Neutrophil (primary cell): ENCODE results near the gene CDC37.

ENCODE experiments used
- H3K27ac ChIP-seq: fragments of 200-600 bp; sonication (generic); 2 replicates; pipeline ENCODE4 v1.5.1; 2016; ENCODE audit warnings: mild to moderate bottlenecking, moderate library complexity
- H3K27me3 ChIP-seq: fragments of 200-600 bp; sonication (generic); 2 replicates; pipeline ENCODE4 v1.6.0; 2016; ENCODE audit warnings: mild to moderate bottlenecking
- H3K36me3 ChIP-seq: fragments of 200-600 bp; sonication (generic); 2 replicates; pipeline ENCODE4 v1.5.1; 2017
- H3K4me1 ChIP-seq, 2 experiments: fragments of 200-600 bp in 1 of 2; sonication (generic) in 1 of 2; 1 replicate in 1 of 2; 2 replicates in 1 of 2; pipeline versions ENCODE4 v1.5.1 to v1.6.1; 2013 to 2016; ENCODE audit warnings: low read depth in 1 of 2, low read length in 1 of 2, mild to moderate bottlenecking in 1 of 2, moderate library complexity in 1 of 2; ENCODE audit not compliant: control insufficient read depth in 1 of 2, insufficient read depth in 1 of 2
- H3K4me3 ChIP-seq, 2 experiments: fragments of 200-600 bp in 1 of 2; sonication (generic) in 1 of 2; 1 replicate in 1 of 2; 2 replicates in 1 of 2; pipeline ENCODE4 v1.5.1; 2013 to 2016; ENCODE audit warnings: low read depth in 1 of 2, low read length in 1 of 2, mild to moderate bottlenecking in 1 of 2, moderate library complexity in 1 of 2
- H3K9me3 ChIP-seq: fragments of 200-600 bp; sonication (generic); 2 replicates; pipeline ENCODE4 v1.5.1; 2016
- CTCF ChIP-seq: fragments of 200-600 bp; sonication (generic); IDR thresholded peaks from 2 replicates; pipeline ENCODE4 v1.5.1; 2016; ENCODE audit warnings: antibody characterized with exemption

The CDC37 gene

GRCh38 chr19:10395436-10395835 lies 7.9 kb downstream of the CDC37 start:
- Histone ChIP-seq H3K36me3 (peaks cover 61% of the 10 kb centered on the region), H3K27ac (no peak overlapping the region), H3K4me1 (peaks cover 6% of the 10 kb centered on the region in 2 experiments), H3K9me3 (no peaks in the 10 kb centered on the region), H3K27me3 (no peaks in the 10 kb centered on the region), H3K4me3 (no peak overlapping the region)
- TF ChIP-seq CTCF, result no peak

GRCh38 chr19:10395003-10395402 lies 8.3 kb downstream of the CDC37 start:
- peaks cover 2% of the 10 kb centered on the region in 2 experiments for H3K4me1 ChIP-seq
- no peak for TF ChIP-seq CTCF
- no peak overlapping the region for H3K4me3 ChIP-seq
- H3K36me3 ChIP-seq, result peaks cover 61% of the 10 kb centered on the region
- H3K27ac ChIP-seq, result no peak overlapping the region
- no peaks in the 10 kb centered on the region for H3K27me3 ChIP-seq
- no peaks in the 10 kb centered on the region for H3K9me3 ChIP-seq

DNA sequence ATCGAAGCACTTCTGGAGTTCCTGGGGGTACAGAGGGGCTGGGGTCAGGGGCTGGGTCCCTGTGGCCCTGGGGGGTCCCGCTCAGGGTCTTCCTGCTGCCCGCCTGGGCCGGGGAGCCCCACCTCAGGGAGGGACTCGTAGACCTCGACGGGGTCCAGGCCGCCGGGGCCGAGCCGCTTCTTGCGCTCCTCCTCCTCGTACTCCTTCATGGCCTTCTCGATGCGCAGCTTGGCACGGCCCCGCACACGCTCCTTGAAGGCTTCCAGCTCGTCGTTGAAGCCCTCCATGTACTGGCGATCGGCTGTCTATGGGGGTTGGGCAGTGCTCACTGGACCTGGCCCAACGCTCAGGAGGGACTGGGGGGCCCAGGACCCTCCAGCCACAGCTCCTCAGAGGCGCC lies 10.2 kb downstream of the CDC37 start:
- Histone ChIP-seq H3K27me3 (no peaks in the 10 kb centered on the region), H3K27ac (no peak overlapping the region), H3K4me1 (peaks cover 0 to 6% of the 10 kb centered on the region in 2 experiments), H3K9me3 (no peaks in the 10 kb centered on the region), H3K36me3 (peaks cover 61% of the 10 kb centered on the region), H3K4me3 (no peak overlapping the region)
- no peak for TF ChIP-seq CTCF

DNA sequence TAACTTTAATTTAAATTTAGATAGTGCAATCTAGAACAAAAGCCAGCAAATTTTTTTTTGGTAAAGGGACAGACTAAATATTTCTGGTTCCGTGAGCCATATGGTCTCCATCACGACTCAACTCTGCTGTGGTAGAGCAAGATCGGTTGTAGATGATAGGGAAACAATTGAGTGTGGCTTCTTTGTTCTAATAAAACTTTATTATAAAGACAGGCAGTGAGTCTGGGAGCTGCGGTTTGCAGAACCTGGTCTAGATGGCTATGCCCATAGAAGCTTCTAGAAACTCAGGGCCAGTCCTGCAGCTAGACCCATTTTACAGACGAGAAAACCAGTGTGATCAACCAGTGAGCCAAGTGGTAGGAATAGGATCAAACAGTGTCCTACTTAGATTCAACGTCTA lies 11.2 kb downstream of the CDC37 start:
- peaks cover 61% of the 10 kb centered on the region for H3K36me3 ChIP-seq

GRCh38 chr19:10390652-10391286 lies 12.6 kb downstream of the CDC37 start:
- Histone ChIP-seq H3K9me3 (no peaks in the 10 kb centered on the region), H3K36me3 (peaks cover 51% of the 10 kb centered on the region), H3K27ac (no peak overlapping the region), H3K4me3 (no peak overlapping the region), H3K4me1 (peaks cover 0 to 6% of the 10 kb centered on the region in 2 experiments), H3K27me3 (no peaks in the 10 kb centered on the region)
- TF ChIP-seq CTCF, result peak; percentile 78

More for the DNA sequence above, 11.2 kb downstream of the CDC37 start:
- Histone ChIP-seq H3K4me1 (peaks cover 0 to 6% of the 10 kb centered on the region in 2 experiments), H3K9me3 (no peaks in the 10 kb centered on the region), H3K27ac (no peak overlapping the region), H3K4me3 (no peak overlapping the region), H3K27me3 (no peaks in the 10 kb centered on the region)
- no peak for TF ChIP-seq CTCF
